ENCODE results near the gene ISOC2.

GRCh38 chr19:55503157-55503501 is 41.7 kb upstream of the ISOC2 start:
- TF ChIP-seq CTCF (IDR thresholded peaks at IDR 0.05; ENCODE audit: extremely low read depth in 1 of 2, insufficient read depth in 1 of 2, low read depth in 1 of 2, low read length in 2 of 2) (no peak), POLR2AphosphoS5 (IDR thresholded peaks at IDR 0.05; ENCODE audit: insufficient read depth, low read depth, low read length) (no peak)
